ENCODE results near the gene CPB2.
A peak's percentile ranks its signal among the peaks of the same experiment; 100 is the strongest.

CPB2 gene

GRCh38 chr13:46127358-46128023, 22.7 kb upstream of the CPB2 start:
- no peak for DNase-seq (ENCODE audit: low read depth in 2 of 2)

GRCh38 chr13:46126552-46127357, 21.9 kb upstream of the CPB2 start:
- peak; percentile 16 to 53 for DNase-seq (ENCODE audit: low read depth in 2 of 2)

GRCh38 chr13:46126056-46126455, 21.2 kb upstream of the CPB2 start:
- no peak for DNase-seq (ENCODE audit: low read depth in 2 of 2)

GRCh38 chr13:46124967-46125933, 20.4 kb upstream of the CPB2 start:
- no peak for DNase-seq (ENCODE audit: low read depth in 2 of 2)

- no peak for DNase-seq (ENCODE audit: low read depth in 2 of 2)
Measured at GRCh38 chr13:46124531-46124966, 19.7 kb upstream of the CPB2 start.

GRCh38 chr13:46122304-46122703, 17.5 kb upstream of the CPB2 start:
- DNase-seq (ENCODE audit: low read depth in 2 of 2): no peak

GRCh38 chr13:46121597-46122163, 16.8 kb upstream of the CPB2 start:
- DNase-seq (ENCODE audit: low read depth in 2 of 2): no peak

- no peak for DNase-seq (ENCODE audit: low read depth in 2 of 2)
Measured at GRCh38 chr13:46121033-46121432, 16.2 kb upstream of the CPB2 start.

GRCh38 chr13:46119883-46120614, 15.2 kb upstream of the CPB2 start:
- no peak for DNase-seq (ENCODE audit: low read depth in 2 of 2)

GRCh38 chr13:46116653-46117502, 12.0 kb upstream of the CPB2 start:
- DNase-seq (ENCODE audit: low read depth in 2 of 2): no peak

- DNase-seq (ENCODE audit: low read depth in 2 of 2): no peak
Measured at GRCh38 chr13:46114613-46115012, 9.8 kb upstream of the CPB2 start.

GRCh38 chr13:46113596-46113995, 8.8 kb upstream of the CPB2 start:
- DNase-seq (ENCODE audit: low read depth in 2 of 2): no peak

- DNase-seq (ENCODE audit: low read depth in 2 of 2): no peak
Measured at GRCh38 chr13:46111151-46111550, 6.3 kb upstream of the CPB2 start.

- DNase-seq (ENCODE audit: low read depth in 2 of 2): no peak
Measured at GRCh38 chr13:46109451-46109850, 4.6 kb upstream of the CPB2 start.

GRCh38 chr13:46106839-46107371, 2.1 kb upstream of the CPB2 start:
- no peak for DNase-seq (ENCODE audit: low read depth in 2 of 2)

- DNase-seq (ENCODE audit: low read depth in 2 of 2): no peak
Measured at GRCh38 chr13:46103037-46103436, 1.8 kb downstream of the CPB2 start.

GRCh38 chr13:46102255-46102605, 2.6 kb downstream of the CPB2 start:
- no peak for DNase-seq (ENCODE audit: low read depth in 2 of 2)

GRCh38 chr13:46101484-46102254, 3.2 kb downstream of the CPB2 start:
- DNase-seq (ENCODE audit: low read depth in 2 of 2): no peak

GRCh38 chr13:46101002-46101401, 3.8 kb downstream of the CPB2 start:
- DNase-seq (ENCODE audit: low read depth in 2 of 2): no peak

All from stimulated activated CD4-positive, alpha-beta T cell treated with anti-CD3 and anti-CD28 coated beads, Interleukin-15, amount 100 ng/mL, for 48 hours (primary cell).